Measurements from ENCODE around the gene C1QTNF1.
"Not testable (repeated sequence)": the region's sequence is repeated elsewhere in the genome, so short reads cannot be mapped to it uniquely, and the experiment has no call there.

C1QTNF1 gene

DNA sequence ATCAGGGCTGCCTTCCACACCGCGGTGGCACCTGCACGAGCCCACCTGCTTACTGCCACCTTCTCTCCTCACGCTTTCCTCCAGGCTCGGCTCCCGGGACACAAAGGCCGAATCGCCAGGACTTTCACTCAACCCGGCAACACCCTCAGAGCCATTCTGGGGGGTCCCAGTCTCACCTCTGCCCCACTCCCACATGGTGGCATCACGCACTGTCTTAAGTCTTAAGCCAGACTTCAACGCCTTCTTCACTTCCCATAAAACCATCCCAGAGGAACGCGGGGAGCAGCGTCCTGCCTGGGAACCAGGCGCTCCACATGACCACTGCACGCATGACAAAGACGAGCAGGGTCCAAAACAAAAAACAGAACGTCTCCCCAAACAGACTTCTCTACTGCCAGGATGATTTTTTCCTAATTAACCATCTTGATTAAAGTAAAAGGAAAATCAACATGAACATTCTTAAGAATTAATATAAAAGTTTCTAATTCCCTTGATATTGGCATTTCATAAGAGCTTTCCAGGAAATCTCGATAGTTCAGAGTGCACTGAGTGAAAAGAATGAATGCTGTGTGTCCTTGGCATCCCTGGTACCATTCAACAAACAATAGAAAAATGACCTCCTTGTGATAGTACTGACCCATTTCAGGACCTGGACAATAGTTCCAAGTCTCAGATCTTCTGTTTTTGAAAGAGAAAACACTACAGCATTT, 17.0 kb upstream of the C1QTNF1 start:
- no peak for DNase-seq

DNA sequence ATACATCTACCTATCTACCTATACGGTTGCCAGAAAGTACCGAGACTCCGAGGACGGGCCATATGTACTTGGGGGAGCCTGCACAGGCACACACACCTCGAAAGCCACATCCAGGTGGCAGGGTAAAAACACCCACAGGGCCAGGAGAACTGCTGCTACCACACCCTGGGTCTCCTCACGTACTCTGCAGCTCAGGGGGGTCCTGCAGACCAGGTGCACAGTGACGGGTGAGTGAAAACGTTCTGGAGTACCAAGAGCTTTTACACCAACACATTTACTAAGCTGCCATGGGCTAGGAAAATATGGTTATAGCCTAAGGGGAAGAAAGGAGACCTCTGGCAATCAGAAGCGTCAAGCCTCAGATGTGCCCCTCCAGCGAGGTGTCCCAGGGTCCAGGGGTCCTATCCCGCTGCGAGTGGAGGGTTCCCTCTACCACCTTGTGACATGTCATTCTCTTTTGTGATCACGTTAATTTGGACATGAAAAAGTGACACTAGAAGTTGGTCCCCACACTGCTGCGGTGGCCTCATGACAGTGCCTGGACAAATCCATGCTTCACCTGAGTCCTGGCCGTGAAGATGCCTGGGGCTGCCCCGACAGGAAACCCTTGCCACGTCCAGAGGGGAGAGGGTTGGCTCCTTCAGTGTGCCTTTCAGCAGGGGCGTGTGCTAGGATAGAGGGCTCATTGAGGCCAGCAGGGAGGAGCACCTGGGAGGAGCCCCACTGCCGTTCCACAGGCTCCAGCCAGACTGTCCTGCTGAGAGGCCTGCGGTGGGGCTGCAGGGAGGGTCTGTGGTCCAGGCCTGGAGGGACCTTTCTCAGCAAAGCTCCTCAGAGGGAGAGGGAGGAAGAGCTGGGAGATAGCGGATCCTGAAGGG, 16.2 kb upstream of the C1QTNF1 start:
- no peak for DNase-seq

DNA sequence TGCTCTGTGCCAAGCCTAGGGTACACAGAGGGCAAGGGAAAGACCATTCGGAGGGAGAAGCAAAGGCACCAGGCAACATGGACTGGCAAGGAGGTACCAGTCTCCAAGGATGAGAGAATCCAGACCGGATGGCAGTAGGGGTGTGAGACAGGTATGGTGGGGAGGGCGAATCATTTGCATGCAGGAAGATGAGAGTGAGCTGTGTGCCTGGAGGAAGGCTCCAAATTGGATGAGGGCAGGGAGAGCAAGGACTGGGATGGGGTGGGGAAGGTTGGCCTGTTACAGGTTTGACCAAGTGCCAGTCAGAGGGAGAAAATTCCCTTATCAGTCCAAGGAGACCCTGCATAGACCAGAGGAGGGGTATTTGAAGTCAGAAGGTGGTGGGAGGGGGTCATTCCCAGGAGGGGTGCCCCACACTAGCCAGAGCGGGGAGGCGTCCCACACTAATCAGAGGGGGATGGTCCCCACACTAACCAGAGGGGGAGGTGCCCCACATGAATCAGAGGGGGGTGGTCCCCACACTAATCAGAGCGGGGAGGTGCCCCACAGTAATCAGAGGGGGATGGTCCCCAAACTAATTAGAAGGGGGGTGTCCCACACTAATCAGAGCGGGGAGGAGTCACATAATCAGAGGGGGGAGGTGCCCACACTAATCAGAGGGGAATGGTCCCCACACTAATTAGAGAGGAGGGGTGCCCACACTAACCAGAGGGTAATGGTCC, 15.1 kb upstream of the C1QTNF1 start:
- no peak for DNase-seq

DNA sequence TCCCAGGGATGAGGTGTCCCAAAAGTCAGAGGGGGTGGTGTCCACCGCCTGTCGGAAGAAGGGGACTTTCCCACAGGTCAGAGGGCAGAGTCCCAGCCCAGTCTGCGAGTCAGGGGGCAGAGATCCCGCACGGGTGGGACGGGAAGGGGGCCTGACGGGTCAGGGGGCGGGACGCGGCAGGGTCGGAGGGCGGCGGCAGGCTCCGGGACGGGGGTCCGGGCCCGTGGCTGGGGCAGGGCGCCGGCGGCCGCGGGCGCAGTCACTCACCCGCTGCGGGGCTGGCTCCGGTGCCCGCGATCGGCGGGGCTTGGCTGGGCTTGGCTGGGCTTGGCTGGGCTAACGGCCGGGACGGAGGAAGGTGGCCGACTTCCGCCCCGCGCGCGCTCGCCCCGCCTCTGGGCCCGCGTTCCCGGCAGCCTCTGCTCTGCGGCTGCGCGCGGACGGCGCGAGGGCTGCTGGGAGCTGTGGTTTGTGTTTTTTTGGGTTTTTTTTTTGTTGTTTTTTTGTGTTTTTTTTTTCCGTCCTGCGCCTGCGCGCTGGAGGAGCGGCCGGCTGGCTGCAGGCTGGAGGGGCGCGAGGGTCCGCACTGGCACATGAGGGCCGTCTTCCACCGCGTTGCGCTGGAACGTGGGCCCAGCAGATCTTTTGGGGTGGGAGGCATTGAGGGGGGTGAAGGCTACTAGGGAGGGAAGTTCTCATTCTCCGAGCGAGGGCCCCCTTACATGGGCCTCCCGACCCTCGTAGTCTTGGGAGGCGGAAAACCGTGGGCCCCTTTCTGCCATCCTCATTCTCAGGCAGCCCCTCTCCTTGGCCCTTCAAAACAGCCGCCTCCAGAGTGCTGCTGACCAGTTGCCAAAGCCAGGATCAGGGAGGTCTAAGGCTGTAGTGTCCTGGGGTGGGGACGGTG, 14.3 kb upstream of the C1QTNF1 start, which contains the start of gene CANT1:
CANT1 (minus strand) TSS at position 368 of the 907 bp plus-strand sequence. CDS start 12,142 bp downstream, outside the sequence.
- peak; percentile 86 for DNase-seq

DNA sequence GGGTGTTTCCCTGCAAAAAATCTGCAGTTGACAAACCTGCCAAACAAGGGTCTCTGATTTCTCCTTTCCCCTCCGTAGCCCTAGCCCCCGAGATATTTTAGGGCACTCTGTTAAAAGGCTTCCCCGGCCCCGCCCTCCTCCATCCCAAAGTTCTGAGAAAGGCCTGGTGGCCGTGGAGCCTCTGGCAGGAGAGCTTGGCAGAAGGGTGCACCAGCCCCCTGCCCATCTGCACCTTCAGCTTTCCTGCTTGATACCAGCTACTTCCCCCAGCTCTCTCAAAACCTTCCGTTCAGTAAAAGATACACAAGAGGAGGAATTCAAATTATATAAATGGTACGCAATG, 13.7 kb upstream of the C1QTNF1 start:
- DNase-seq = no peak

DNA sequence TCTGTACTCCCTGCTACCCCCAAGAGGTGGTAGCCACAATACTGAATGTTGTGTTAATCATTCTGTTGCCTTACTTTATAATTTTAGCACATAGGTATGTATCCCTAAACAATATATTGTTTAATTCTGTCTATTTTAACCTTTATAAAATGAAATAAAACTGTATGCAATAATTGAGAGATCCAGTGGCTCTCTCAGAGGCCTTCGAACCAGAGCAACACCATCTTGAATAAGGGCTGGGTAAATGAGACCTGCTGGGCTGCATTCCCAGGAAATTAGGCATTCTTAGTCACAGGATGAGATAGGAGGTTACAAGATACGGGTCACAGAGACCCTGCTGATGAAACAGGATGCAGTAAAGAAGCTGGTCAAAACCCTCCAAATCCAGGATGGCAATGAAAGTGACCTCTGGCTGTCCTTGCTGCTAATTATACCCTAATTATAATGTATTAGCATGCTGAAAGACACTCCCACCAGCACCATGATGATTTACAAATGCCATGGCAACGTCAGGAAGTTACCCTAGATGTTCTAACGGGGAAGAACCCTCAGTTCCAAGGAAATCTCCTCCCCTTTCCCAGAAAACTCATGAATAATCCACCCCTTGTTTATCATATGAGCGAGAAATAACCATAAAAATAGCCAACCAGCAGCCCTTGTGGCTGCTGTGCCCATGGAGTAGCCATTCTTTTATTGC, 12.4 kb upstream of the C1QTNF1 start:
- no peak for DNase-seq

DNA sequence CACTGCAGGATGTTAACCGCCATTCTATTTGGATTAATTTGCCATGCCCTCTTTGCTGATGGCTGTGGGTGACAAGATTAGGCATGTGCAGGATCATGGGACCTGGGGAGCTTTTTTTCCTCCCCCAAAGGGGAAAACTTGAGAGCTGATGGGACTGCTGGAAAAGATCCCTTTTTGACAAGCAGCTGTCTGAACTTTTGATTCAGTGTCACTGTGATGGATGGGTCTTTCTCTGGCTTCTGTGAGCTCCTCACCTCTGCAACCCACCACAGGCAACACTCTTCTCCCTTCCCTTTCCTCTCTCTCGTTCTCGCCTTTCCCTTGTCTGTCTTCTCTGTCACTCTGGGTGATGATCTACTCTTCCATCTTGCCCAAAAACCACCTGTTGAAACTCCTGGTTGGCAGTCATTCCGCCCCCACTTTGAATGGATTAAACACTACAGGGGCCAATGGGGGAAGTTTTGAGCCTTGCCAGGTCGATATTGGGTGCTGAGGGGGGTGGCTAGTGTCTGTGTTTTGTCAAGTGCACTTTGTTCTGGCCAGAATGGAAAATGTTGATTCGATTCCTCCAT, 11.3 kb upstream of the C1QTNF1 start:
- no peak for DNase-seq

DNA sequence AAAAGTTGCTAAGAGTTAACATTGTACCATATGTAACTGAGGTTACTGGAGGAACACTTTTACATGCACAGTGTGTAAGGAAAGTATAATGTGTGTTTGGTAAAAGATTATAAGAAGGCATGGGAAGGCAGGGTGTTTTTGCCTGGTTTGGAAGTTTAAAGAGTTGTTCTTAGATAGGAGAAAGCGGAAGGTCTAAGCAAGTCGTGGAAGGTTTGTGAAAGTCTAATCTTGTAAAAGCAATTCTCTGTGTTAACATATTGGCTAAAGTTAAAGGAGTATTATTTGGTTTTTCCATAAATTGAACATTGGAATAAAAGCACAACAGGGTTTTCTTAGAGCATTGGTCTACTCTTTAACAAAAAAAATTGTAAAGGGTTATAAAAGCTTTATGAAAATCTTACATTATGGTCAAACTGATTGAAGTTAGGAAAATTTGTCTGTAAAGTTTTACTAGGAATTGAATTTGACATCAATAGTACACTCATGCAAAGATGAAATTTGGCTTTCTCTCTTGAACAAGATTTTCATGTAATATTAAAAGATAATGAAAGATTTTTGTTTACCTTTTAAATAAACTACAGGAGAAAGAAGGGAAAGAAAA, 9.7 kb upstream of the C1QTNF1 start:
- DNase-seq = no peak

DNA sequence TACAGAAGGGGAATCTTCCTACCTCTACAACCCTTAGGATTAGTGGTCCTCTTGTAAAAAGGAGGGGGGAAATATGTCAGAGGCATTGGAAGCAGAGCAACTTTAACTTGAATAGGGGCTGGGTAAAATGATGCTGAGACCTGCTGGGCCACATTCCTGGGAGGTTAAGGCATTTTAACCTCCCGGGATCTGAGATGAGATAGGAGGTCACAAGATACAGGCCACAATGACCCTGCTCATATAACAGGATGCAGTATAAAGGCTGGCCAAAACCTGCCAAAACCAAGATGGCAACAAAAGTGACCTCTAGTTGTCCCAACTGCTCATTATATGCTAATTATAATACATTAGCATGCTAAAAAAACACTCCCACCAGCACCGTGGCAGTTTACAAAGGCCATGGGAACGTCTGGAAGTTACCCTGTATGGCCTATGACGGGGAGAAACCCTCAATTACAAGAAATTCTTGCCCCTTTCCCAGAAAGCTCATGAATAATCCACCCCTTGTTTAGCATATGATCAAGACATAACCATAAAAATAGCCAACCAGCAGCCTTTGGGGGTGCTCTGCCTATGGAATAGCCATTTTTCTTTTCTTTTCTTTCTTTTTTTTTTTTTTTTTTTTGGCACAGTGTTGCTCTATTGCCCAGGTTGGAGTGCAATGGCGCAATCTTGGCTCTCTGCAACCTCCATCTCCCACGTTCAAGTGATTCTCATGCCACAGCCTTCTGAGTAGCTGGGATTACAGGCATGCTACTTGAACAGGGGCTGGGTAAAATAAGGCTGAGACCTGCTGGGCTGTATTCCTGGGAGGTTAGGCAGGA, 6.2 kb upstream of the C1QTNF1 start:
- no peak for DNase-seq

DNA sequence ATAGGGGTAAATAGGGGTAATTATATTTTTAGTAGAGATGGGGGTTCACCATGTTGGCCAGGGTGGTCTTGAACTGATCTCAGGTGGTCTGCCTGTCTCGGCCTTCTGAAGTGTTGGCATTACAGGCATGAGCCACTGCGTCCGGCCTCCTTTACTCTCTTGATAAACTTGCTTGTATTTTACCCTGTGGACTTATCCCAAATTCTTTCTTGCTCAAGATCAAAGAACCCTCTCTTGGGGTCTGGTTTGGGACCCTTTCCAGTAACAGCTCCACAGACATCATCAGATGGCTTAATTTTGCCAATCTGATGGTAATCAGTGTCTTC, 5.6 kb upstream of the C1QTNF1 start:
- DNase-seq = no peak

DNA sequence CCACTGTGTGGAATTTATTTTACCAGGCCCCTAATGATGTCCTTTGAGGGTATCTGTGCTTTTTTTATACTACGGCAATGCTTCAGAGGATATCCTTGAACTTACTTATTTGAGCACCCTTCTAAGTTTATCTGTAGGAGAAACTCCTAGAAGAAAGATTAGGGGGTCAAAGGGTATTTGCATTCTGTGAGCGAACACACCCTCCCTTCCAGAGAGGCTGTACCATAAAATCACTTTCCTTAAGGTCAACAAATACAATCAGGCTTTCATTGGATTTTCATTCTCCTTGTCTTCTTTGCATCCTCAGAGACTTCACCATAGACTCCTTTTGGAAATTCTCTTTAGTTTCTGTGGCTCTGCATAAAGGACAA, 4.7 kb upstream of the C1QTNF1 start:
- DNase-seq = no peak

DNA sequence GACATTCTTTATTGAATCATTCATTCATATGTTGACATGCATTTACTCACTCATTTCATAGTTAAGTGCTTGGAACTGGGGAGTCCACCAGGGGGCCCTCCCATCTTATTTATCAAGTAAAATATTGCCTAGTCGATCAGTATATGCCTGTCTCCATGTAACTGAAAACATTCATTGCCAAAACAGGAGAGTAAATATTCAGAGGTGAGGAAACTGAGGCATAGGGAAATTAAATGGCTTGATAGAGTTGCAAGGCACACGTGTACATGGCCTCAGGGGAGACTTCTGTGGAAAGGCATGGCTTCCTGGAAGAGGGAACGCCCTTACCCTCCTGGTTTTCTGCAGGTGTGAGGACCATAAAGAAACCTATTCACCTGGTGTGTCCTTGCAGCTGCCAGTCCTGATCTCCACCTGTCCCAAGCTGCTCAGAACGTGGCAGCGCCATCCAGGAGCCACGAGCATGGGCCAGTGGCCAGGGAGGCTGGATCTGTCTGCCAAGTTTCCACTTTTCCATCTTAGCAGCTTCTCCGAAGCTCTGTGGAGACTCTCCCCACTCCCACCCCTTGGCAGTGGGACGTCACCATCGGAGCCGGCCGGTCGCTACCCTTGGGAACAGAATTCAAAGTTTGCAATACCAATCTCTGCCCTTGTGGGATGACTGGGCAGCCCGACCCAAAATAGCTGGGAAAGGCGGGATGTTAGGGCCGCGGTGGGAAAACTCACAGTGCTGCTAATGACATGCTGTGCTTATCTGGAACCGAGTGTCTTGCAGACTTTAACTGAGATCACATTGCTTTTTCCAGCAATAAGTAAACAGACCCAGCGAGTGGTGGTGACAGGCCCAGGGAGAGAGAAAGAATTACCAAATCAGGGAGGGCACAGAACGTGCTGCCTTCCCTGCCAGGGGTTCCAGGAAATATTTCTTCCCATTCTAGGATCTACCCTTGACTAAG, 4.1 kb upstream of the C1QTNF1 start:
- DNase-seq = peak; percentile 41

DNA sequence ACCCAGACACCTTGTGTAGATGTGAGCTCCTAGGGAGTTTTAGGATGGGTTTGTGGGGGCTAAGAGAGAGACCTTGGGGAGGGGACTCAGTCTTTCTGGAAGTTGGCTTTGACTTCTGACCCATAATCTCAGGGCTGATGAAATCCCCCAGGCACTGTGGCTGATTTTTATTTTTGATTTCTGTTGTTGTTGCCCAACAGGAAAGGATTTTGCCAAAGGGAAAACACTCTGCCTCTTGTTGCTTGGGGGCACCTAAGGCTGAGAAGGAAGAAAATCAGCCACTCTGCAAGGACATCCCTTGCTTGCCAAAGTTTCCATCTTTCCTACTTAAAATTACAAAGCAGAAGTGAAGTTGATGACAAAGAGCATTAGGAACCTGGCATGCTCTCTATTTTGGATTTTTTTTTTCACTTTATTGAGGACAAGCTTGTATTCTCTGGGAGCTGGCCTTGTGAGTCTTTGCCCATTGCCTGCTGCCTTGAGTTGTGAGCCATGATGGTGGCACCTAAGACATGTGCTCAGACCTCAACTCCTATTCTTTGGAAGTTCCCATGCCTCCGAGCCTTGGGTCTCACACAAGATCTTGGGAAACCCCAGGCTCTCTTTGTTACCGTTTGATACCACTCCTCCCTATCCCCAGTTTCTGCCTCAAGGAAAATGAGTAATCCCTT, 3.2 kb upstream of the C1QTNF1 start:
- DNase-seq = no peak

DNA sequence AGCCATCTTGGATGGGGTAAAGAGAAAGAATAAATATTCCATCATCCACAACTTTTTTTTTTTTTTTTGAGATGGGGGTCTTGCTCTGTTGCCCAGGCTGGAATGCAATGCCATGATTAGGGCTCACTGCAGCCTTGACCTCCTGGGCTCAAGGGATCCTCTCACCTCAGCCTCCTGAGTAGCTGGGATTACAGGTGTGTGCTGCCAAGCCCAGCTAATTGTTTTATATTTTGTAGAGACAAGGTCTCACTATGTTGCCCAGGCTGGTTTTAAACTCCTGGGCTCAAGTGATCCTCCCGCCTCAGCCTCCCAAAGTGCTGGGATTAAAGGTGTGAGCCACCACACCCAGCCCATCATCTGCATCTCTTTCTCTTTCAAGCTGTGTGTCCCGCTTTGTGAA, 2.0 kb upstream of the C1QTNF1 start:
- DNase-seq = not testable (repeated sequence)

DNA sequence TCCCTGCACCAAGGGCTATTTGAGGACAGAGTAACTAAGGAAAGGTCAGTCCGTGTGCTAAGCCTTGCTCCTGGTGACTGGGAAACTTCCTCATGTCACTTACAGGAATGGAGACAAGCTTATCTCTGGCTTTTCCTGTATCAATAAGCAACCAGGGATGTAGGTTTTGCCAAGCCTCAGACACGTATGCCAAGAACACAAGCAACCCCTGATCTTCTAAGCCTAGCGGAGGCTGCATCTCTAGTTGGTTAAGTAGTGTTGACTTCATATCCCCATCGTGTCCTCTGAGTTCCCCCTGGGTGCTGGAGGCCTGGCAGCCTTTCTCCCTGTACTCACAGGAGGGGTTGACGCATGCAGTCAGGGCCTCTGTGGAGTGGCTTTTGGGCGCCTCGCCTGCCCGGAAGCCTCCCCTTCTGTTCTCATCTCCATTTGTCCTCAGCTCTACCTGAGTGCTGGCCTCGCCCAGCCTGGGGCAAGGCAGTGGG, 1.4 kb upstream of the C1QTNF1 start:
- no peak for DNase-seq

DNA sequence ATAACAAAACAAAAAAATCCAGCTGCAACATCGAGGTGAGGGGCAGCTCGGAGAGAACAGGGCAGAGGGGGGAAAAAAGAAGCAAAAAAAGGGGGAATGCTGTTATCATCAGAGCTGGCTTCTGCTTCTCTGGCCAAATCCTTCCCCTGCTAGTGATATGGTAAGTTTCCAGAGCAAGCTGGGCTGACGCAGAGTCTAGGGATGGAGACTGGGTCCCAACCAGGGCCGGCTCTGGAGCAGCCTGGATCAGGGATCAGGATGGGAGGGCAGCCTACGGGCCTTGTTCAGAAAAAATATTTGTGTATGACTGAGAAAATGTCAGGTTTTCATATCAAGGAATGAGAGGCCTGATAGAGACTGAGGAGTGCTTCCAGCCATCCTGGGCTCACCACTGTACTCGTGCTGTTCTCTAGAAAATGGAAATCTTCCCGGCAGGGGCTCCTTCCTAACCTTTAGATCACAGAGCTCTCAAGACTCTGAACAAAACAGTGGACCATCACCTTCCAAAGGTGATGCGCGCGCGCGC, 726 bp upstream of the C1QTNF1 start:
- no peak for DNase-seq

DNA sequence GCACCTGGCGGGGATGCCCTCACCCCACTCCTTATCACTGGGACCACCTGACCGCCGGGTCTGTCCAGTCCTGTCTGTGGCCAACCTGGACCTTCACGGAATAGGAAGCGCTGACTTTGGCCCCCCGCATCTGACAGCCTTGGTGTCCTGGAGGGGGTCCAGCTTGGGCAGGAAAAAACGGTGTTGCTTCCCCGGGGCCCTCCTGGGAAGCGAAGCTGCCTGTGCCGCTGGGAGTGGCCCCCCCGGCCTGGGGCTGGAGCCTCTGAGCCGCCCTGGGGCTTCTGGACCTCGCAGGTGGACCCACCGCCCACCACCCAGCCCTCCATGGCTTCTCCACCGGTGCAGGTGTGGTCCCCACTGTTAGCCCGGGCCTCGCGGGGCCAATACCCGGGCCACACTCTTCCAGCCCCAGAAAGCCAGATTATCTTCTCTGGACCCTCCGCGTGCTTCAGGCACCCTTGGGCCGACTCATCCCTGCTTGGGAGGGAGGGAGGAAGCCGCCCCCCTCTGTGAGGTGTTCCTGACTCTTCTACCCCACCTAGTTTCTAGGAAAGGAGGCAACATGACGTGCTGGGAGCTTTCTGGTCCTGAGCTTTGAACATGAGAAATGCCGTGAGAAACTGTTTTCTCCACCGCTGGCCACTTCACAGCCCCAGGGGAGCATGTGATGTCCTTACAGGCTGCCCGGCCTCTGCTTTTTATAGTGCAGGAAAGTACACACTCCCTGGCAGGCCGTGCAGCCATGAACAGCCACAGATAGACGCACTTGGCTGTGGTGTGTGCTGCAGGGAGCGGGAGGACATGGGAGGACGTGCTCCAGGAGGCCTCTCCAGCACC, 1.1 kb downstream of the C1QTNF1 start:
- no peak for DNase-seq

All from CD4-positive, alpha-beta T cell treated with Interleukin-15 for 1 hour (primary cell).